GM21447 (cell line): Measurements from ENCODE around the gene DHX35.
"Not testable (repeated sequence)": the region's sequence is repeated elsewhere in the genome, so short reads cannot be mapped to it uniquely, and the experiment has no call there.

Source experiments
- ATAC-seq: cut with Tn5 transposase; IDR thresholded peaks from one replicate; pipeline ENCODE4 v1.9.1; 2021; ENCODE audit not compliant: unreplicated experiment

Gene DHX35

GRCh38 chr20:38973645-38974044, 11.5 kb downstream of the DHX35 start:
- no peak for ATAC-seq

DNA sequence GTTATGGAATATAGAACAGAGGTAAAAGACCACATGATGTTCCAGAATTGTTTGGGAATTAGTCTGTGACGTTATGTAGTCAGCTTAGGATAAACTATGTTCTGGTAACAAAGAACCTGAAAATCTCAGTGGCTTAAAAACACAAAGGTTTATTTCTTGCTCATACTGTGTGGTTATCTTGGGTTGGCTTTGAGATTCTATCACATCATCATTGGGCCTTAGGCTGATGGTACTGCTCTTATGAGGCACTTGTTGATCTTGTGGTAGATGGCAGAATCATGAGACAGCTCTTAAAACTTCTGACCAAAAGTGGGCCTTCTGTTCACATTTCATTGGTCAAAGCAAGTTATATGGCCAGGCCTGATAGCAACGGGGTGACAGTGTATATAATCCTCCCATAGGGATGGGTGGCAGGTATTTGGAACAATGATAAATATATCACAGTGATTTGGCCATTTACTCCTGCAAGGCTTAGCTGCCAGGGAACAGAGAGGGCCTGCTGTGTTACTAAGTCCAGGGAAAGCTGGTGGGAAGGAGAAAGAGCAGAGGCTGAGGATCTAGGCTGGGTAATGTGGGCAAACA, 13.5 kb downstream of the DHX35 start:
- ATAC-seq = no peak

- ATAC-seq = no peak
Observed at GRCh38 chr20:38979434-38979833, 17.3 kb downstream of the DHX35 start.

- no peak for ATAC-seq
Observed at GRCh38 chr20:38979842-38980241, 17.7 kb downstream of the DHX35 start.

- no peak for ATAC-seq
Observed at GRCh38 chr20:38982291-38982690, 20.1 kb downstream of the DHX35 start.

- no peak for ATAC-seq
Observed at GRCh38 chr20:38985060-38985459, 22.9 kb downstream of the DHX35 start.

DNA sequence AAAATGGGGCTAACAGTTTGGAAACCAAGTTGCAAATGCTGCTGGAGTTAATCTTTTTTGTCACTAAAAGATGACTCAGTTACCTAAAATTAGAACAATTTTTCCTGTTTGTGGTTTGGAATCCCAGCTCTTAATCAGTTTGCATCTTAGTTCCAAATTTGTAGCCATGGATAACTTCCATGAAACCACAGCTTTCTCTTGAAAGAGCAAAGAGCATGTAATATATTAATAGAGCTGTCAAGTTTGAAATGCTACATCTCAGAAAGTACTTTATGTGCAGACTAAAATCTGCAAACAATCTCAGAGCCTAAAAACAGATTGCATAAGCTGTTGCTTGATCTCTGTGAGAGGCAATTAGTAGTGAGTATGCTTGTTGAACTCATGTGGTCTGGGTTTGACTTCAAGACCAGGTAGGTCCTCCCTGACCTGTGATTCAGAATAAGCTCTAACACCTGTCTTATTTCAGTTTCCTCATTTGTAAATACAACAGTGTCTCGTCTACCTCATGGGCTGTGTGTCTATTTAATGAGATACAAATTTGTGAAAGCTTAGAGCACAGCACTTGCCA, 23.5 kb downstream of the DHX35 start:
- no peak for ATAC-seq

GRCh38 chr20:38986663-38987062, 24.5 kb downstream of the DHX35 start:
- no peak for ATAC-seq

- peak; percentile 86 for ATAC-seq
Observed at GRCh38 chr20:38987777-38988176, 25.6 kb downstream of the DHX35 start.

DNA sequence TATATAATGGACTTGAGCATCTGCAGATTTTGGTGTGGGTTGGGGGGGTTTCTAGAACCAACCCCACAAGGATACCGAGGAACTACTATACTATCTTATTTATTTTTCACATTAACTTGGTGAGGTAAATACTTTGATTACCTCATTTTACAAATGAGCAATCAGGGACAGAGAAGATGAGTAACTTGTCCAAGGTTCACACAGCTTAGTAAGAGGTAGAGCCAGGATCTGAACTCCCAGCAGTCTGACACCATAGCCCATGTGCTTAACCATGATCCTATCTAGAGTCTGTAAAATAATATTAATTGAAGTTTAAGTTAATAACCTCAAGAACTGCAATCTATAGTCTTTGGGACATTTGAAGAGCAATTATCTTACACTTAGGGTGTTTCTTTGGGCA, 28.6 kb downstream of the DHX35 start:
- ATAC-seq = no peak

DNA sequence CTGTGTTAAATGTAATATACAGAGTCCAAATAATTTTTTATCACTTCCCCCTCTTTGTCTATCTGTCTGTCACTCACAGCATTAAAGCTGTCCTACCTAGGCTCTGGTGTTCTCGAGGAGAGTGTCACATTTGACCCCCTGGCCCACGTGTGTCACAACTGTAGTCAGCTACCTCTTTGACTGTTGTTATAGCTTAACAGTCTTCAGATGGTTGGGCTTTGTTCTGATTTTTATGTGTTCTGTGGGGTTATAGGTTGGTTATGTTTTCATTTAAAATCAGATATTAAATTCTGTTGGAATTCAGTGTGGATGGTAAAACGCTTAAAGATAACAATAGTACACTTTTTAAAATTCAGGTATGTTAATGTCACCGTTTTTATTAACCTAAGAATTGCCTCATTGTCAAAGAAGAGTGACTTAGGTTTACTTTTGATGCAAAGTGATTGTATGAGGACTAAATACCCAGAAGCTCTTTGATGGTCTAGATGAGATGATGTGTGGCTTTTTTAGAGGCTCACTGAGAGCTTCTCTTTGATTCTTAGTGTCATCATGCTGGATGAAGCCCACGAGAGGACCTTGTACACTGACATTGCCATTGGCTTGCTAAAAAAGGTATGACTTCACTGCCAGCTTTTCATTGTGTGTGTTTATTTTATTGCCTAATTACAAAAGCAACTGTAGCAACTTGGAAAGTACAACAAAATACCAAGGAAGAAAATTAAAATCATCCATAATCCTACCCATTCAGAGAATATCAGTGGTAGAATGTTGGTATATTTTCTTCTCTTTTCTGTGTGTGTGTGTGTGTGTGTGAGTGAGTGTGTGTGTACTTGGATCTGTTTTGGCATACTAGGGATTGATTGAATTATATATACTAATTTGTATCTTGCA, 29.9 kb downstream of the DHX35 start:
- ATAC-seq = no peak

DNA sequence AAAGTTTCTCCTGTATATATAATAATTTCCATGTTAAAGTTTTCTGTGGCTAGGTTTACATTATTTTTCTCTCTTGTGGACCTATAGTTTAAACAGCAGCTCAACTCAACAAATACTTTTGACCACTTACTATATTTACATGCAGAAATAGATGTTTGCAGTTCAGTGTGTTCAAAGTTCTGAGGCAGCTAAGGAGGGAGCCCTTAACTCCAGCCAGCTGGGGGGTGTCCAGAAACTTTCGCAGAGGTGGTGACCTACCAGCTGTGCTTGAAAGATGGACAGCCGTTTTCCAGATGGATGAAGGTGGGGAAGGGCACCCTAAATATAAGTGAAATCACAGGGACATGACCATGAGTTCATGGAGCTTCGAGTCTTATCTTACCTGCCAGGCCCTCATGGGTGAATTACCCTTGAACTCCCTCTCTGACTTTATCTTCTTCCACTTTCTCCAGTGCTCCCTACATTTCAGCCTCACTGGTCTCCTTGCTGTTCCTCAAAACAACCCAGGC, 33.4 kb downstream of the DHX35 start:
- ATAC-seq = no peak

GRCh38 chr20:38996866-38997265, 34.7 kb downstream of the DHX35 start:
- not testable (repeated sequence) for ATAC-seq

DNA sequence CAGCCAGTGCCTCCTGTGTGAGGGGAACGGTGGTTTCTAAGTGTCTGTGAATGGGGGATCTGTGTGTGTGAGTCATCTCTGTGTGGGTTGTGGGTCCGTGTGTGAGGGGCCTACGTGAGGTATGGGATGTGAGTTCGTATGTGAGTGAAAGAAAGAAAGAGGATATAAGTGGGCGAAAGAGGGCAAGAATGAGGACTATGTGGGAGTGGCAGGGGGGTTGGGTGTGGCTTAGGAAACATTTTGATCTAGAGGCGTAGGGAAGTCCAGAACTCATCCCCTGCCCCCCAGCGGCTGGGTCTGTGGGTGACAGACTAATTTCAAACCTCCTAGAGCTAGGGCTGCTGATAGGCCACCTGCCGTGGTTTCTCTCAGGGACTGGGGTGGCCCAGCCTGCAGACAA, 35.5 kb downstream of the DHX35 start:
- ATAC-seq = peak; percentile 94

- no peak for ATAC-seq
Observed at GRCh38 chr20:38999217-38999616, 37.1 kb downstream of the DHX35 start.

DNA sequence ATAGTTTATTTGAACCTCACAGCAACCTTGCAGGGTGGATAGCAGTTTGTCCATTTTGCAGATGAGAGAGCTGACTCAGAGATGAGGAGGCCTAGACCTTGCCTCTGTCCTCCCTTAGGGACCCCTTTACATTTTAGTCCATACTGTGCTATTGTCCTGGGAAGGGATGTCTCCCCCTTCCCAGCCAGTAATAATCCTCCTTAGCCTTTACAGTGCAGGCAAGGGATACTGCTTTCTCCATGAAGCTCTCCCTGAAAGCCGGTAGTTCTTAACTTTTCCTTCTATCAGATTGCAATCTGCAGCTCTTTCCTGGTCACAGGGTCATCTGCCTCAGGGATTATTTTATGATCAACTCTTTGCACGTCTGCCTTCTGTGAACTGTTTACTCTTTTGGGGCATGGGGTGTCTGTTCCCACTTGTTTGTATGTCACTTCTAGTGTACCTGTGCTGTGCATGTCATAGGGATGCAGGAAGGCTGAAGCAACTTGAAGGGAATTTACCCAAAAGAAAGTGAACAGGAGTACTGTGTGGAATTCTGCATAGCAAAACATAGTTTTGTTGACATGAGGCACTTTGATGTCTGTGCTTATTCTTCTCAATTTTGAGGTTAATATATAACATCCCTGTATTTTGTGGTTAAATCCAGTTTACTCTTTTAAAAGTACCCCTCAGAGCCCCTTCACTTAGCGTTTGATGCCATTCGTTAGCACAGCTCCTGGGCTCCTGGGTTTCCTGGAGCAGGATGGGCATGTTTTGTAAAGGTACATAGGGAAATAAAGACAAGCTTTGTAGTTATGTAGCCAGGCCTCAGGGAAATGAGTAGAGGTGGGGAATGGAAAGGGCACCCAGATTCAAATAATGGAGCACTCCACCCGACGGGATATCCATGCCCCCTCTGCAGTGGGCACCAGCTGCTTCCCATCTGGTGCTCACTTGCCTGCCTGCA, 38.1 kb downstream of the DHX35 start:
- no peak for ATAC-seq

- ATAC-seq = no peak
Observed at GRCh38 chr20:39004508-39004907, 42.4 kb downstream of the DHX35 start.

DNA sequence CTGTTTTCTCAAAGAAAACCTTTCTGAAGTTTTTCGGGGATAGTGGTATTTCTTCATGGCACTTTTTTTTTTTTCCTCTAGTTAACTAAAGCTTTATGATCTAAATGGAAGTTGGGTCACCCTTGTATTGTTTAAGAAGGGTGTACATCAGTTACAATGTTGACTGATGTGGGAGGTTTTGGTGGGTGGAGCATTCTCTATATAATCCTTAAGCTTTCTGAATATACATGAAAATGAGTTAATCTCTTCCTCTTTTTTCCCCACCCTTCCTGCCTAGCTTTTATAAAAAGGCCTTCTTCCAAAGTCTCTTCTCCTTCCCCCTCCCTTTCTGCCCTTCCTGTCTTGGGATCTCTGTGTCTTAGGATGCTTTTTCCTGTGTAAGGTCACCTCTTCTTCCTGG, 47.2 kb downstream of the DHX35 start:
- no peak for ATAC-seq

GRCh38 chr20:39010496-39010895, 48.4 kb downstream of the DHX35 start:
- ATAC-seq = no peak

DNA sequence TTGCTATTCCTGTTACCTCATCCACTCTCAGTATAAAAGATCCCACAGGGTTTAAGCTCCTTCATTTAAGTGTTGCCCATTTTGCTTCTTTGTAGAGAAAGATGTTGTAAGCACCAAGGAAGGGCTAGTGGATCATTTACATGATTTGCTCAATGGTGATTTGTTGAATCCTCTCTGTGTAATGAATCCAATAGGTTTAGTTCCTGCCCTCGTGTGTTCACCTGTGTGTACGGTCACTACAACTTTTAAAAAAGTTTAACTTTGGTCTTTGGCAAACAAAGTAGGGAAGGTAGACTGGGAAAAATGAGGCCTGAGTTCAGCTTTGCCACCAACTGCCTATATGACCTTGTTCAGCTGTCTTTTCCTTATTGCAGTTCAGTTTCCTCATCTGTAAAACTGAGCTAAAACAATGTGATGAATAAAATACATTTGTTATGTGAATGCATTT, 51.5 kb downstream of the DHX35 start:
- no peak for ATAC-seq

DNA sequence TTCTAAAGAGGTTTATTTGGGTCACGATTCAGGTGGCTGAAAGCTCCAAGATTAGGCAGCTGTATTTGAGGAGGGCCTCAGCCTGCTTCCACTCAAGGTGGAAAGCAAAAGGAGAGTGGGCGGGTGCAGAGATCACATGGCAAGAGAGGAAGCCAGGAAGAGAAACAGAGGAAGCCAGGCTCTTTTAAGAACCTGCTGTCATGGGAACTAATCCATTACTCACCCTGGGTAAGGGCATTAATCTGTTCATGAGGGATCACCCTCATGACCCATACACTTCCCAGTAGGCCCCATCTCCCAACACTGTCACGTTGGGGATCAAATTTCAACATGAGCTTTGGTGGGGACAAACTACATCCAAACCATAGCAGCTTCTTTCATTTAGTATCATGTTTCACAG, 53.9 kb downstream of the DHX35 start:
- no peak for ATAC-seq
